ENCODE data around the gene DNAAF5.

The DNAAF5 gene

DNA sequence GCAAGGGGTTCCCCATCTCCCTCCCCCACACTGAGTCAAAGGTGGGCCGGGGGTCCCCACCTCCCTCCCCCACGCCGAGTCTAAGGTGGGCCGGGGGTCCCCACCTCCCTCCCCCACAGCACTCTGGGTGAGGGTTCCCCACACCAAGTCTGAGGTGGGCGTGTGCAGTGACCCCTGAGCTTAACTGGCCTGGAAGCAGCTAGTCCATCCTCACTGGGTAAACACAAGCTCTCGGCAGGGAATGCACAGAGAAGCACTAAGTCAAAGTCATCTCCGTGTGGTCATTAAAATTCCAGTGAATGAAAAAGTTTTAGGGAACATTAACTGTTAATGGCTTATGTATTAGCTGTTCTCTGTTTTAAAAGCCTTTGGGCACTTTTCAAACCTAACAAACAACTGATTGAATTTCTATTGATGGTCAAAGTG is 44.3 kb downstream of the DNAAF5 start:
- DNase-seq: no peak

DNA sequence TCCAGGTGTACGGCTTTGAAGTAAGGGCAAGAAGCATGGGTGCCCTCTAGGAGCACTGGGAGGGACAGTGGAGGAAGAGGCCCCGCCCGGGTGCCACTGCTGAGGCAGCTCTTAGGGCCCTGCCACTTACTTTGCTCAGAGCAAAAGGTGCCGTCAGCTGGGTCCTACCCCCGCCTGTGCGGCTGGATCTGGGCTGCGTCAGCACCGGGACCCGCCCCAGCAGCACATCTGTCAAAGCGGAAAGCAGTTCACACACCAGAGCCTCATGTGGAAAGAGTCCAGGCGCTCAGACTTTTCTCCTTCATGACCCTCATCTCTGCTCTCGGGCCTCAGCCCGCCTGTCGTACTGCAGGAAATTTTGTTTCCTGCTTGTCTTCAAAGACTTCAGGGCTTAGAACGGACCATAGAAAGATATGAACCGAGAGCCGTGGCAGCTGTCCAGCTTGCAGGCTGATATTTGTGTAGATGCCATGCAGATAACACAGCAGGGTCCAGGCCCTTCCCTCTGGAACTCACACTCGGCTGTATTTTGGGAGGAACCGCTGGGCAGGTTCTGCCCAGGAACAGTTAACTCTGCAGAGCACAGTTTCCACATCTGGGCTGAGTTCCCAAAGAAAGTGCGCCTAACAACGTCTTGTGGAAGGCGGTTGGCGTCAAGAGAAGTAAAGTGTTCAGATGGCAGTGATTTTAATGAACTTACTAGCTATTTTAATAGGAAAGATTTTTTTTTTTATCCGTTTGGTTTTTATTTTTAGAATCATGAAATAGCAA is 44.9 kb downstream of the DNAAF5 start:
- no peak for DNase-seq

DNA sequence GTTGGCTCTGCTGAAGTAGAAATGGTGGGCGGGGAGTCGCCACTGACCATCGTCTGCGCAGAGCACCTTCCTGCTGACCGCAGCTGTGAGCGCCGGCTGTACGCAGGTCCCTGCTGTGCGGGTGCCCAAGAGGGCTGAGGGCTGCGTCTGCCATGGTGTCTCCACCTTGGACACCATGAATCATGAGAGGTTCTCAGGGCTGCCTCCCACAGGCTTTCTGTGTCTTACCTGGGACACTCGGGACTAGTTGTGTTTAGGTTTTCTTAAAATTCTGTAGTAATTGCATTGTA is 45.5 kb downstream of the DNAAF5 start:
- no peak for DNase-seq

DNA sequence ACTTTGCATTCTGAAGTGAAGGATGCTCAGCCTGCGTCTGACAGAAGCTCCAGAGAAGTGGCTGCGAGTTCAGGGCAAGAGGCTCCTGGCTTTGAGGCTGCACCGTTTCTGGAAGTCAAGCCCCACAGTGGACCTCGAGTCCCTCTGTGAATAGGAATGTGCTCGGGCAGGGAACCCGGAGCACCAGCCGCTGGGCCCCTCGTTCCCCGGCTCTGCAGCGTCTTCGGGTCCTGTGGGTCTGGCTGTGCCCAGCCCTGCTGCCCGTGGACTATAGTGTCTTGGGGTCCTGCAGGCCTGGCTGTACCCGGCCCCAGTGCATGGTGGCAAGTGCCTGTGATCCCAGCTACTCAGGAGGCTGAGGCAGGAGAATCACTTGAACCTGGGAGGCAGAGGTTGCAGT is 45.9 kb downstream of the DNAAF5 start:
- no peak for DNase-seq

DNA sequence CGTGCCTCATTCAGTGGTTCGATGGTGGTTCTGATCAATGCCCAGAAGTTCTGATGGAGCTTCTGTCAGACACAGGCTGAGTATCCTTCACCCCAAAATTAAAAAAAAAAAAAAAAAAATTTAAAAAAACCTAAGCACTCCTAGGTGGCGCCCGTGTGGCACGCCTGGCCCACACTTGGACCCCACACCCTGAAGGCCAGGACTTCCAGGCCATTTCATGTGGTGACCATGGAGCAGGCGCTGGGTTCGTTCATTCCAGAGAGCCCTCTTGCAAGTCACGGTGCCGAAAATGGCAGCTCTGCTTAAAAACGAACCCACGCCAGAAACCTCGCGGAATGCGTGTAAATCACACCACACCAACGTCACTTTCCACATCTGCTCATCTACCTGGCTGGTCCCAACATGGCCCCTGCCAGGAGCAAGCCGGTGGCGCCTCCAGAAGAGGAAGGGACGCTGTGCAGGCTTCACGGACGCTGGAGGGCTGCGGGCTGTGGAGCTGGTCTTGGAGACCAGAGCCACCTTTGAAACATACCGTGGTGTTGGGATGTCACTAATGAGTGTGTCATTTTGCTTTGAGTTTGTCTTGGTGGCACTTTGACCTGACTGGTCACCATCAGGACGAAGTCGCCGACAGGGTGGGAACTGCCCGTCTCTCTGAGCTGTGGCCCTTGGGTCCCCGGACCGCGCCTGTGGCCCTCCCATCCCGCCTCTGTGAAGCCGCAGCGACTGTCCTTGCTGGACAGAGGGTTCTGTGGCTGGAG is 46.5 kb downstream of the DNAAF5 start:
- no peak for DNase-seq

DNA sequence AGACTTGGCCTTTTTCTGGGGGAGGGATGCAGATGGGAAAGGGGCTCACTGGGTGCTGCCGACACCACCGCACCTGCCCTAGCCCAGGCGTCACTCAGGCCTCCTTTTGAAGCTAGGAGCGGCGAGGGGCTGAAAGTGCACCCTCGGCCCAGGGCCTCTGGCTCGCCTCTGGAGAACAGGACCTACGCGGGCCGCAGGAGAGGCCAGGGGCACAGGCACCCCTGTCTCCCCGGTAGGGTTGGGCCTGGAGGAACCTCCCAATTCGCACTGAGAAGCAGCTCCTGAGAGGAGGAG is 47.1 kb downstream of the DNAAF5 start:
- no peak for DNase-seq

DNA sequence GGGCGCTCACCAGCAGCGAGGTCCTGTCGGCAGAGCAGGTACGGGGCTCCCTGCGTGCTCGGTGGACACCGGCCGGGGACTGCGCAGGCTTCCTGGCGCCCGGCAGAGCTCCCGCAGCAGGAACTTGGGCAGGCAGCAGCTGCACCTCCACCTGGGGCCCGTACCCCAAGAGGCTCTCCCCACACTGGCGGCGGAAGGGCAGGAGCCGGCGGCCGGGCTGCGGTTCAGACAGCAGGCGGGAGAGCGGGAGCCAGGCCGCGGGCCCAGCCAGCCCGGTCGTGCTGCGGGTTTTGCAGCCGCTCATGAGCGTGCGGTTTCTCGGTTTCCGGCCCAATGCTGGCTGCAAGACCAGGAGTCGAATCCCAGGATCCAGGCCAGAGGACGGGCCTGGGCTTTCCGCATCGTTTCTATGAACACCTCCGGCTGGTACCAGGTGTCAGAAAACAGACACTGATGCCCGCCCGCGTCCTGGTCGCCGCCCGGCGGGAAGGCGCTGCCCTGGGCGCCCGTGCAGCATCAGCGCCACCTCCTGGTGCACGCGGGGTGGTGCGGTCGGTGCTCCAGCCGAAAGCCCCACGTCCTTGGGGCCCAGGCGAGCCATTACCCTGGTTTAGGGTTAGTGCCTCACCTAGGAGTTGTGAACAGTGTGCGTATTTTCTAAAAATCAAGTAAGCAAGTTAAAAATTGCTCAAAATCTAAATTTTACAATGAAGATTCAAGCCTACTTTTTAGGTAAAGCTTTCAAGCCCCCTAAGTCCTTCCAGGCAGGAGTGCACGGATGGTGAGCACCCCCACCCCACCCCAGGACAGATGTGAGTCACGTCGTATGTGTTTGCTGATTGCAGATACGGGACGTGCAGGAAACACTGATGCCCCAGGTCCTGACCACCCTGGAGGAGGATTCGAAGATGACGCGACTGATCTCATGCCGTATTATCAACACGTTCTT is 47.9 kb downstream of the DNAAF5 start:
- peak; percentile 35 for DNase-seq

DNA sequence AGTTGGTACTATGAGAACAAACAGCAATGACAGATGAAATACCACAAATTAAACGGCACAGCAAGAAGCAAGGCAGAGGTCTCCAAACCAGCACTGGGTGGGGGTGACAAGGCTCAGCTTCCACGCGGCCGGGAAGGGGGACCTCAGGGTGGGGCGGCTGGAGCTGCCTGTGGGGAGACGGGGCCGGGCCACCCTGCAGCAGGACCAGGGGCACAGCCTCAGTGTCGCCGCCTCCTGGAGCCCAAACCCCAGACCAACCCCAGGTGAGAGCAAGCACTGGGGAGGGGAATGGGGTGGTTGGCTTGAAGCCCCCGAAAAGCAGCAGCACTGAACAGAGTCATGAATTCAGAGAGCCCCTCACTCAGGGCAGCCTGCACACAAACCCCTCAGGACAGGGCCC is 49.9 kb downstream of the DNAAF5 start:
- no peak for DNase-seq

DNA sequence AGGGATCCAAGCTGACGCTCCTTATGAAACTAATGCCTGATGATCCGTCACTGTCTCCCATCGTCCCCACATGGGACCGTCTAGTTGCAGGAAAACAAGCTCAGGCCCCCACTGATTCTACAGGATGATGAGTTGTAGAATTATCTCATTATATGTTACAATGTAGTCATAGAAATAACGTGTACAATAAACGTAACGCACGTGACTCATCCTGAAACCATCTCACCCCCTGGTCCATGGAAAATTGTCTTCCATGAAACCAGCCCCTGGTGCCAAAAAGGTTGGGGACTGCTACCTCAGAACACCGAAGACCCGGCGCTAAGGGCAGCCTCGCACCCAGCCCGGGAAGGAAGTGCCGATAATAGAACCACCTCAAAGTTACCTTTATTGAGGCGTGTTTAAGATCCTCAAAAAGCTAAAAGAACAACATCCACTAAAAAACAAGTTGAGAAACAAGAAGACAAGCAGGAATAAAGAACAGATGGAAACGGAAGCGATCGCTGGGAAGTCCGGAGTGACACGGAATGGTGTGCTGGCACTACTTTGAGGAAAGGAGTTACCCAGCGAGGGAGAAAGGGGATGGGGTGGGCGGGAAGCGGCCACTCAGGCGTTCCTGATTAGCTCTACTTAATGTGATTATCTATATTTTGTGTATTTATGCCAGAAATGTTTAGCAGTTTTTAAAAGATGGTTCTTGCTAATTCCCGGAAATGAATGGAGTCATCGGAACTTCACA is 50.7 kb downstream of the DNAAF5 start:
- no peak for DNase-seq

DNA sequence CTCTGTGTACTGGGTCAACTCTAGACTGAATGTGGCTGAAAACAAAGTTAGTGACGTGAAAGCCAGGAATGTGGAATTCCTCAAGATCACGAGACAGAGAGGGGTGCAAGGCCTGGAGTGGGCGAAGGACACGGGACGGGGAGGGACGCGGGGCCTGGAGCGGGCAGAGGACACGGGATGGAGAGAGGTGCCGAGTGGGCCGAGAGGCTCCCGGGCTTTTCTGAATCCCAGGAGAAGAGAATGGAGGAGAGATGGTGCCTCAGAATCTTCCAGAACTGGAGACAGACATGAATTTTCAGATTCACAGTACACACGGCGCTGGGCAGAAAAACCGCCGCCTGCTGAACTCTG is 51.2 kb downstream of the DNAAF5 start:
- DNase-seq: no peak

DNA sequence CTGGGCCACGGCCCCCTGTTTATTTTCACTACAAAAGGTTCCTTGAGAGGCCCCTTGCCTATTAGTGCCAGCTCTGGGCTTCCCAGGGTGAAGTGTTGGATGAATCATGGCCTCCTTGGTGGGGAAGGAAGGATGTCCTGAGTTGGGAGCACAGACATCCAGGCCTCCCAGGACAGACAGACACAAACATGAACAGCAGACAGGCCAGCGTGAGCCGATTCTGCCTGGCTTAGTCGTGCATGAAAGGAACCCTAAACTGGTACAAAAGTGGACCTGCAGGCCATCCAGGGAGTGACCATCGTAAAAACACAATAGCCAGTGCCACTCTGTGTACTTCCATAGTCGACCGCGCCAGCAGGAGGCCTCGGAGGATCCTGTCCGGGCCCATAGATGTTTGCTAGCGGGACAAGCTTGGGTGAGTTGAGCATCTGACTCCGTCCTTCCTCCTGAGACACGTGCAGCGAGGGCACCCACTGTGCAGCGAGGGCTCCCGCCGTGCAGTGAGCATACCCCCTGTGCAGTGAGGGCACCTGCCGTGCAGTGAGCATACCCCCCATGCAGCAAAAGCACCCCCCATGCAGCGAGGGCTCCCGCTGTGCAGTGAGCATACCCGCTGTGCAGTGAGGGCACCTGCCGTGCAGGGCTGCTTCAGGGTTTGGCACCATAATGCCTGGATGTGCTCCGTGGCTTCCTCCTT is 51.9 kb downstream of the DNAAF5 start:
- no peak for DNase-seq

DNA sequence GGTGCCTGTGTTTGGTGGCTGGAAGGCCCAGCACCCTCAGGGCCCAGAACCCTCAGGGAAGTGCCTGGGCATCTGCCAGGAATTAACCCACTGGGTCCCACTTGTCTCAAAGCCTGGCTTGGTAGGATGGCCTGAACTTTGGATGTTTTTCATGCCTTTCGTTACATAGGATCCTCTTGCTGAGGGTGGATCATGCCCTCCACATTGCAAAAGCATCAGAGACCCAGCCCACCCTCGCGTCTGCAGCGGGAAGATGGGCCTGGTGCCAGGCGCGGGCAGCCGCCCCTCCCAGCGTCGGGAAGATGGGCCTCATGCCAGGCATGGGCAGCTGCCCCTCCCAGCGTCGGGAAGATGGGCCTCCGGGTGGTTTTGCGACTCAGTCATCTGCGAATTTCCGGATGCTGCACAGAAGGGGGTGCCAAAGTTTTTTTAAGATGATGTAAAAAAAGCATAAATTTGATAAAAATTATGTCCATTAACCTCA is 52.5 kb downstream of the DNAAF5 start:
- peak; percentile 9 for DNase-seq

DNA sequence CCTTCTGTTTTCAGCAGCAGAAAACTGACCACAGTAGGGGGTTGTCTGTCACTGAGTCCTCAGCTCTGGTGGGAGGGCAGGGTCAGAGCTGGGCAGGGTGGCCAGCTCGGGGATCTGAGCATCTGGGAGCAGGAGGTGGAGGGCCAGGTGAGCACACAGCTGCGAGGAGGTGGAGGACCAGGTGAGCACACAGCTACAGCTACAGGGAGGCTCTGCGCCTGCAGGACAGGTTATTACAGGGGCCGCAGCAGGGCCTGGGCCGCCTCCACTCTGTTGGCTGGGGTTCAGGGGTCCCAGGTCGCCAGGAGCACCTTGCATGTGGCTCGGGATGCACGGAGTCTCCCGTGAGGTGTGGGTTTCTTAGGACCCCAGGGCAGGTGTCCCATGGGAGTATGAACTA is 53.0 kb downstream of the DNAAF5 start:
- no peak for DNase-seq

DNA sequence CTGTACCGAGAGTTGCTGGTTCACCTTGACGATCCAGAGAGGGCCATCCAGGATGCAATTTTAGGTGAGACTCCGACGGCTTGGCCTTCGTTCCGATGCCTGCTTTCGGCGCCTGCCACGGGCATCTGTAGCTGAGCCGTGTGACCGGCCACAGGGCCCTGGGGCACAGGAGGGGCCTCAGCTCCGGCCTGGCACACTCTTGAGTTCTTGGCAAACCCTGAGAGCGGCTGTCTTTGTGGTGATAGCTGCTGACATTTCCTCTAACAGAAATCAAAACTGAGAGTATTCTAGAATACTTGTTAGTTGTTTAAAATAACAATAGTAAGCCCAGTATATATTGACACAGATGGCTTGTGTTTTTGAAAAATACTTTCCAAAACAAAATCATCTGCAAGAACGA is 53.6 kb downstream of the DNAAF5 start:
- no peak for DNase-seq

DNA sequence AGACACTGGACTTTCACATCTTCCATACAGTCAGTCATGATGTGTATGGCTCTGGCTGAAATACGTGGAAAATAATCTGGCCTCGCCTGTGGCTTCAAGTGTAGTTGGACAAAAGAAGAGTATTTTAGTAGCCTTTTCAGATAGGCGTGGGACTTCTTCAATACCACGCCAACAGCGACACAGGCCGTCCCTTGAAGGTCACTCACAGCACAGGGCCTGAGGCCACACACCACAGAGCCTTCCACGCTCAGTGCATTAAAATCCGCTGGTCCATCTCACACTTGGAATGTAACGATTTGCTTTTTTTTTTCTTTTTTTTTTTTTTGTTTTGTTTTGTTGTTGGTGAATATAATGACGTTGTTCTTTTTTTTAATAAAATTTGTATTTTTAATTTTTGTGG is 54.0 kb downstream of the DNAAF5 start:
- no peak for DNase-seq

DNA sequence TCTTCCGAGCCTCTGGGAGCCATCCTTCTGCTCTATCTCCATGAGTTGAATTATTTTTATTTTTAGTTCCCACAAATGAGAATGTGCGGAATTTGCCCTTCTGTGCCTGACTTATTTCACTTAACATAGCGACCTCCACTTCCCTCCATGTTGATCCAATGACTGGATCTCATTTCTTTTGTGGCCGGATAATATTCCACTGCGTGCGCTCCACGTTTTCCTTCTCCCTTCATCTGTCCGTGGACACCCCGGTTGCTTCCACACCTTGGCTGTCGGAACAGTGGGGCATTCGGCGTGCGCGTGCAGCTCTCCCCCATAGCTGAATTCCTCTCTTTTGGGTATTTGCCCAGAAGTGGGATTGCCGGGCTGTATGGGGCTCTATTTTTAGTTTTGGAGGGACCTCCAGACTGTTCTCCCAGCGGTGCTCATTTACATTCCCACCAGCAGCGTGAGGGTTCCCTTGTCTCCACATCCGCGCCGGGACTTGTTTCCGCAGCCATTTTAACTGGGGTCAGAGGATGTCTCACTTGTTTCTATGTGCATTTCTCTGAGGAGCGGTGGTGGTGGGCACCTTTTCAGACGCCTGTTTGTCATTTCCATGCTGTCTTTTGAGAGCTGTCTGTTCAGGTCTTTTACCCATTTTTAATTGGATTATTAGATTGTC is 54.8 kb downstream of the DNAAF5 start:
- DNase-seq: no peak

DNA sequence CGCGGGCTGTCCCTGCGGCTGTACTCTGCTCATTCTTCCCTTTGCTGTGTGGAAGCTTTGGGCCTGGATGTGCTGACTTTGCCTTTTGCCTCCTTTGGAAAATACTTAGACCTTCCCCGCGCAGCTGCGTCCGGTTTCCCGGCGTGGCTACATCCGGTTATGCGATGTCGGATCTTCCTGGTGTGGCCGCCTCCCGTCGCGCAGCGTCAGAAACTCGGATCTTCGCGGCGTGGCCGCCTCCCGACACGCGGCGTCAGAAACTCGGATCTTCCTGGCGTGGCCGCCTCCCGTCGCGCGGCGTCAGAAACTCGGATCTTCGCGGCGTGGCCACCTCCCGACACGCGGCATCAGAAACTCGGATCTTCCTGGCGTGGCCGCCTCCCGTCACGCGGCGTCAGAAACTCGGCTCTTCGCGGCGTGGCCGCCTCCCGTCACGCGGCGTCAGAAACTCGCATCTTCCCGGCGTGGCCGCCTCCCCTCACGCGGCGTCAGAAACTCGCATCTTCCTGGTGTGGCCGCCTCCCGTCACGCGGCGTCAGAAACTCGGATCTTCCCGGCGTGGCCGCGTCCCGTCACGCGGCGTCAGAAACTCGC is 55.5 kb downstream of the DNAAF5 start:
- DNase-seq: no peak

DNA sequence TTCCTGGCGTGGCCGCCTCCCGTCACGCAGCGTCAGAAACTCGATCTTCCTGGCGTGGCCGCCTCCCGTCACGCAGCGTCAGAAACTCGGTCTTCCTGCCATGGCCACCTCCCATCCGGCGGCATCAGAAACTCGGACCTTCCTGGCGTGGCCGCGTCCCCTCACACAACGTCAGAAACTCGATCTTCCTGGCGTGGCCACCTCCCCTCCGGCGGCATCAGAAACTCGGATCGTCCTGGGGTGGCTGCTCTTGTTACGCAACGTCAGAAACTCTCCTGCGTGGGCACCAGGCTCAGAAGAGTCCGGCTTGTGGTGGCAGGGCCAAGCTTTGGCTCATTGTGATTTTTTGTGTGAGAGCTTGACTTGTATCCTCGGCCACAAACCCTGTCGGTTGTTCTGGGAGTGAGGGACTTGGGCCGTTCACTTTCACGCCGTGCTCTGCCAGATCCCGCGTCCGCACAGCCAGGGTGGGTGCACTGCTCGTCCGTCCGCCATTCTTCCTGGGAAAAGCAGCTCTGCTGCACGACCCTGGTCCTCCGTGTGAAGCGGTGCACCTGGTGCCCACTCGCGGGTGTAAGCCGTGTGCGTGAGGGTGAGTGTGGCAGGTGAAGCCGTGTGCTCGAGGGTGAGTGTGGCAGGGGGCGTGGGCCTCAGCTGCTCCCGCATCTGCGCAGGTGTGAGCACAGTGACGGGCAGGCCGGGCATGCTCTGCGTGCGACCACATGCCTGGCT is 56.4 kb downstream of the DNAAF5 start:
- no peak for DNase-seq

DNA sequence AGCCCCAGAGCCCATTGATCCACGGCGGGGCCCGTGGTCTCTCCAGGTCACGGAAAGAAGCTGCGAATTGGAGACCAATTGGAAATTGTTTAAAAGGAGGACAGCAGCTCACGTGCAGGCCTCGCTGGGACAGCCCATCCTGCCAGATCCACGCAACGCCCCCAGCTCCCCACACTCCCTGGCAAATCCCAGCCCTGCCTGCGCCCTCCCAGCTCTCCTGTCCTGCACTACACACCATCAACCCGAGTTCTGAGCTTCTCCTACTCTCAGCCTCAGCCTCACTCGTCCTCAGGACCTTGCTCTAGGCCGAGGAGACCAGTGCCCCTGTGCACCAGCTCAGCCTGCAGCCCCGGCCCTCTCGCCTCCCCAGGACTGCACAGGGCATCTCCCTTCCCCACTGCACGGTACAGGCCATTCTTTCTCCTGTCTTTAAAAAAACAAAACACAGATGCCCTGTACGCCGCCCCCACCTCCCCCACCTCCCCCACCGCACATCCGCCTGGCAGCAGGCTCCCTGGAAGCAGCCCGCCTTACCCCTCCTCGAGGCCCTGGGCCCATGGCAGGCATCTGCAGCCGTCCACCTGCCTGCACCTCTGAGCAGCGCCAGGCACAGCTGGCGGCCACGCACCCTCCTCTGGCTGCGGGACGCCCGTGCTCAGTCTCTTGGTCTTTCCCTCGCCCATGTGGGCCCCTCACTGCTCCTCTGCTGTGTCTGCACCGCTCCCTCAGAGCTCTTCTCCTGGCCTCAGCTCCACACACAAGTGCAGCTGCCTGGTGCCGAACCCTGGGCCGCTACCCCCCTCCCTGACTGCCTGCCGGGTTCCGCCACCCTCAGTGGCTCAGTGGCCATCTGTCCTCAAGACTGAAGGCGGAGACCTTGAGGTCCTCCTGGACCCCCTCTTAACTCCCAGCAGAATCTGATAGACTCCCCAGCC is 57.3 kb downstream of the DNAAF5 start:
- DNase-seq: no peak

DNA sequence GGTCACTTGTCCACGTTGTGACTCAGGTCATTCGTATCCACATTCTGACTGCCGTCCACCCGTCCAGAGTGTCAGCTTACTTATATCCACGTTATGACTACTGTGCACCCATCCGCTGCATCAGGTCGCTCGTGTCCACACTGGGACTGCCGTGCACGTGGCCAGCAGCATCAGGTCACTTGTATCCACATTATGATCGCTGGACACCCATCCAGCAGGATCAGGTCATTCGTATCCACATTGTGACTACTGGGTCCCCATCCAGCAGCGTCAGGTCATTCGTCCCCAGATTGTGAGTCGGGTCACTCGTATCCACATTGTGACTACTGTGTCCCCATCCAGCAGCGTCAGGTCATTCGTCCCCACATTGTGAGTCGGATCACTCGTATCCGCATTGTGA is 58.5 kb downstream of the DNAAF5 start:
- no peak for DNase-seq
